ENCODE measurements around the gene ARHGAP26.

The ARHGAP26 gene

DNA sequence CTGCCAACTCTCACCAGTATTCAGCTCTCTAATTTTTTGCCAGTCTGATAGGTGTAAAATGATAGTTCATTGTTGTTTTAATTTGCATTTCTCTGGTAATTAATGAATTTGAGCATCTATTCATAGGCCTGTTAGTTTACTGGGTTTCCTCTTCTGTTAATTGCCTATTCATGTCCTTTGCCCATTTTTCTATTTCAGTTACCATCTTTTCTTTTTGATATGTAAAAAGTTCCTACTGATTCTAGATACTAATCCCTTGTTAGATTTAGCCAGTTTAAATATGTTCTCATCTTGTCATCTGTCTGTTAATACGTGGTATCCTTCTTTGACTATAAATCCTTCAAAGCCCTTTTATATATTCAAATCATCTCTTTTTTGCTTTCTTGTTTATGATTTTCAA lies 247.8 kb downstream of the ARHGAP26 start:
- DNase-seq (ENCODE audit: low spot score), result no peak

GRCh38 chr5:143019157-143019556 lies 249.0 kb downstream of the ARHGAP26 start:
- no peak for DNase-seq (ENCODE audit: low spot score)

DNA sequence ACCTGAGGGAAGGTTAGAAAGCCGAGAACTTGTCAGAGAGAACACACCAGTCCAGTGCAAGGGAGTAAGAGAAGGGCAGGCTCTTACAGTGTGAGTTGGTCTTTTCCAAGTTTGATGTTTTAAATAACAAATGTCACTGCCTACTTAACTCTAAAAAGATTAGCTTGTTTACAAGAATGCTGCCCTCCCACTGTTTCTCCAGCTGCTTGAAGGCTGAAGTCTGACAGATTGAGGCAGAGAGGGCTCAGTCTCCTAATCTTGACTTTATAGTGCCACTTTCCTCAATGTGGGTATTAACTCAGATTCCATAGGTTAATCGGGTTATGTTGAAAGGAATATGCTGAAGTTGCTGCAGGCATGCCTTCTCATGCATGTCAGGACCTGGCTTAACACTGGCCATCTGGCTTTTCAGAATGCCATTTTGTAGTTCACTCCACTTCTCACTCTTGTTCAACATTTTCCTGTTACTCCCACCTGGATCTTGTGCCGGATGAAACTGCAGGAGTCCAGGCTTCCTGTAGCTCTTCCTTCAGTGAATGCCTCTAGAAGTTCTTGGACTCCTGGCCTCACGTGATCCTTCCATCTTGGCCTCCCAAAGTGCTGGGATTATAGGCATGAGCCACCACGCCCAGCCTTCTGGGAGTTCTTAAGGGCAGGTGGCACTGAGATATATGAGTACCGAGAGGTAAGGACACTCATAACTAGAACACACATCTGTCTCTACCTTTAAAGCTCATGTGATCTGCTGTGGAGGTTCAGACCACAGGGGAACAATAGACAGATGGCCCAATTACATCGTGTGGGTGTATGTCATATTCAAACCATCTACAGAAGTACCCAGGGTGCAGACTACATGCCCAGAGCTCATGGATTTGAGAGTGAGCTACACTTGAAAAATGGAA lies 249.7 kb downstream of the ARHGAP26 start:
- DNase-seq (ENCODE audit: low spot score), result no peak

GRCh38 chr5:143021595-143021994 lies 251.4 kb downstream of the ARHGAP26 start:
- no peak for DNase-seq (ENCODE audit: low spot score)

DNA sequence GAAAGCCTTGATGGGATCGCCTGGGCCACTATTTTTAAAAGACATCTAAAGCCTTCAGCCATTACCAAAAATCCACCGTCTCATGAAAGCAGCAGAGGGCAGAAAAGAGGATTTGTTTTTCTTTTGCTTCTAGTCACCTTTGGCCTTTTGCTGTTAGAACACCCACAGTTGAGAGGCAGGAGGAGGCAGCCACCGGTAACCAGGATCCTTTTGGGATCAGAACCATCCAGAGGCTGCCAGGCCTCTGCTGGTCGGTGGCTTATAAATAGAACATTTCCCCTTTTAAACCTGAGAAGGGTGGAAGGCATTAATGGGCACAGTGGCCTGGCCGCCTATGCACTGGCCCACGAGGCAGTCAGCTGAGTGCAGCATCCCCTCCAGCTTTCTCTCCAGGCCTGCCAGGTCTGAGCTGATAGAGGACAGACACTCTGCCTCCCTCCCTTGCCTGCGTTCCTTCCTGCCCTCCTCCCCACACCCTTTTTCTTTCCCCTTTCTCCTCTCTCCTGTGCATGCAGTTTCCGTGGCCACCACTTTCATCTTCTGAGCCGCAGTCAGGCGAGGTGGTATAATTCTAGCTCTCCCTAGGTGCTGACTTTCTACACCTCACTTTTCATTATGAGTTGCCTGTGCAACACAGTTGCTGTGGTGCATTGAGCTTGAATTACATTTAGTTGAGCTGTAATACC lies 253.4 kb downstream of the ARHGAP26 start:
- peak; percentile 52 for DNase-seq (ENCODE audit: low spot score)

DNA sequence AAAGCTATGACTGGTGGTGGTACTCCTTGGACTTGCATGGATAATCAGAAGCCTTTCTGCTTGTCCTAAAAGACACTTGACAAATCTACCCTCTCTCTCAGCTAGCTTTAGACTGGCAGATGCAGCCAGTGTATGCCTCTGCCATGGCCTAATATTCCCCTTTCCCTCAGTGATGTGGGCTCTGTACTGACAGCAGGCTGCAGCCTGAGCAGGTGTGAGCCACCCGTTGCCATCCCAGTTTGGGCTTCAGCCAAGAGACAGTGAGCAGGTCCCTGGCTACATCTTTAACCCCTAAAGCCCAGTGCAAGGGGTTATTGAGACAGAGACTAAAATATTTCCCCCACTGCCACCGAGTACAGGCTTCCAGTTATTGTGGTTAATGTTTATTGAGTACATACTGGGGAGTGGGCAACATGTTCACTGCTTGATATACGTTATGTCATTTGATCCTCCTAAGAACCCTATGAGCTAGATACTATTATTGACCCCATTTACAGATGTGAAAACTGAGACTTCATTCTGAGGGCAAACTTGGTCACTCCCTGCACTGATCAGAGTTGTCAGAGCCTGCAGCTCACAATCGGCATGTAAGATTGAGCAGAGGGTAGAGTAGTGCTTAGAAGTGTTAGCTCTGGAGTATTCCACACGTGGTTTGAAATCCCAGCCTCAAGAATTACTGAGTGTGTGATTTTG lies 254.2 kb downstream of the ARHGAP26 start:
- no peak for DNase-seq (ENCODE audit: low spot score)

GRCh38 chr5:143025376-143025775 lies 255.2 kb downstream of the ARHGAP26 start:
- no peak for DNase-seq (ENCODE audit: low spot score)

- DNase-seq (ENCODE audit: low spot score), result no peak
These were observed 255.8 kb downstream of the ARHGAP26 start for GRCh38 chr5:143025971-143026370.

GRCh38 chr5:143026380-143026779 lies 256.2 kb downstream of the ARHGAP26 start:
- DNase-seq (ENCODE audit: low spot score), result no peak

DNA sequence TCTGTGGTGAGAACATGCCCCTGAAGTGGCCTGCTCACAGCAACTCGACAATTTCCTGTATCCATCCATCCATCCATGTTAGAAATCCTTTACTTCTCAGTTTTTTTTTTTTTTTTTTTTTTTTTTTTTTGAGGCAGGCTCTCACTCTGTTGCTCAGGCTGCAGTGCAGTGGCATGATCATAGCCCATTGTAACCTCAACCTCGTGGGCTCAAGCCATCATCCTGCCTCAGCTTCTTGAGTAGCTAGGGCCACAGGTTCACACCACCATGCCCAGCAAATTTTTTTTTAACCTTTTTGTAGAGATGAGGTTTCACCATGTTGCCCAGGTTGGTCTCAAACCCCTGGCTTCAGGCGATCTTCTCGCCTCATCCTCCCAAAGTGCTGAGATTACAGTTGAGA lies 259.1 kb downstream of the ARHGAP26 start:
- DNase-seq (ENCODE audit: low spot score), result no peak

DNA sequence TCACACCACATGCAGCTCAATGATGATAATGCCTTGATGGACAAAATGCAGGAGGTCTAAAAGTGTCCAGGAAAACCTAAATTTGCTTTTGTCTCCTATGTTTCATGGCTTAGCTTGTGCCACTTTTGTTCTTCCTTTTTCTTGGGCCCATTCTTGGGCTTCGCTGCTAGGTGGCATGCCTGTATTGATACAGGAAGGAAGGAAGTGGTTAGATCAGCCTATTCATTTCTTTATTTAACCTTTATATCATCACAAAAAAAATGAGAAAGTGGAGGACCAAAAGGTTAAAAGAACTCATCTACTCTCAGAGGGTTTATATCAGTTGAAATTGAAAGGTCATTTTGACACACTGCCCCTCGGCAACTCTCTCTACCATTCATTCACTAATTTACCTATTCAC lies 260.2 kb downstream of the ARHGAP26 start:
- no peak for DNase-seq (ENCODE audit: low spot score)

DNA sequence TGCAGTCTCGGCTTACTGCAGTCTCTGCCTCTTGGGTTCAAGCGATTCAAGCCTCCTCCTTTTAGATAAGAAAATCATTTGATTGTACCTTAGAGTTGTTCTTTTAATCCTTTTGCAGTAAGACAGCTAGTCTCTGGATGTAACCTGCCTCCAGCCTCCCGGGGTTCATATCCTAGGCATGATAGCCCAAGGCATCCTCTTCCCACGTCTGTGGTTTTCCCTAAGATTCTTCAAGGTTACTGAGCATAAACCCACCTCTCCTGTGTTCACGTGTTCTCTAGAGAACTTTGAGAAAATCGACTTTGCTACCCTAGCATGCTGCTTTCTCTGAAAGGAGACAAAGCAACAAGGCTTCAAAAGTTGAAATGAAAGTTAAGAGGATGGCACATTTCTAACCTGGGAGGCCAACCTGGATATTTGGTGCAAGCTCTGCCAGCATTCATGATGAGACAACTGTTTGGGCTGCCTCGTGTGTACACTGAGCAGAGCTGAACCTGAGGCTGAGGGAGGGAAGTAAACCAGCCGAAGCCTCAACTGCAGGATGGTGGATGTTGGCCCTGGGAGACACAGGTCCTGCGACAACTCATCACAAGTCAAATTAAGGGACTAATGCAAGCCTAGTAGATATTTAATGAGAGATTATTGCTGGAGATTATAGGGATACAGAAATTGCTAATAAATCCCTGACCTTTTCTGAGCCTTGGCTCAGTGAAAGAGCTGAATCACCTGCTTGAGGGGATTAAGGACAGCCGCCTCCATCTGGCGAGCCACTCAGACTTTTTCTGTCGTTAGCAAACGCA lies 261.8 kb downstream of the ARHGAP26 start:
- DNase-seq (ENCODE audit: low spot score), result no peak

GRCh38 chr5:143032581-143032836 lies 262.3 kb downstream of the ARHGAP26 start:
- DNase-seq (ENCODE audit: low spot score), result no peak

GRCh38 chr5:143033535-143034250 lies 263.5 kb downstream of the ARHGAP26 start:
- no peak for DNase-seq (ENCODE audit: low spot score)

DNA sequence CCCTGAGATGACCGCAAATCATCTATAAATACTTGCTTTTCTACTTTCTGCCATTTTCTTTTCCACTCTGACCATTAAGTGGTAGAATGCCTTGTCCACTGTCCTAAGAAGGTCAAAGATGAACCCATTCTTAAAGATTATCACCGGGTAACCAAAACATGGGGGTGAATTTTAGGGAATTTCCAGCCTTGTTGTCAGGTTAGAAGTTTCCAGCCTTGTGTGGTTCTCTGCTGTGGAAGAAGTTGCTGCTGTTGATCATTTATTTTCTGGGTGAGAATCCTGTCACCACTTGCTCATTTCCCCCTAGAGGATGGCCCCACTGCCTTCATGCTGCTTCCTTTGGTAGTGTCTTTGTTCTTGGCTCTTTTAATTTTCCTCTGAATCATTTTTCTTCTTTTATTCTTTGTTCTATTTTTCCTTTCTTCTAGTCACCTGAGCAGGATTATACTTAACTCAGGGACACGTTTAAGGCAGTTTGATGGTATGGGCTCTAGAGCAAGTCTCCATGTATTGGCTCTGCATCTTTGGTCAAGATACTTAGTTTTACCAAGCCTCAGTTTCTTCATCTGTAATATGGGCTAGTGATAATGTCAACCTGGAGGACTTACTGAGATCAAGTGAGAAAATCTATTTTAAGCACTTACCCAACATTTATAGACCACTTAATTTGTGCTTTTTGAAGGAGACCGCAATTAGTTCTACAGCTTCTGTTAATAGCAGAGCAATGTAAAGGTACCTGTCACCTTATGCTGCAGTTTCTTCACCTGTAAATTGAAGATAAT lies 266.2 kb downstream of the ARHGAP26 start:
- DNase-seq (ENCODE audit: low spot score), result no peak

DNA sequence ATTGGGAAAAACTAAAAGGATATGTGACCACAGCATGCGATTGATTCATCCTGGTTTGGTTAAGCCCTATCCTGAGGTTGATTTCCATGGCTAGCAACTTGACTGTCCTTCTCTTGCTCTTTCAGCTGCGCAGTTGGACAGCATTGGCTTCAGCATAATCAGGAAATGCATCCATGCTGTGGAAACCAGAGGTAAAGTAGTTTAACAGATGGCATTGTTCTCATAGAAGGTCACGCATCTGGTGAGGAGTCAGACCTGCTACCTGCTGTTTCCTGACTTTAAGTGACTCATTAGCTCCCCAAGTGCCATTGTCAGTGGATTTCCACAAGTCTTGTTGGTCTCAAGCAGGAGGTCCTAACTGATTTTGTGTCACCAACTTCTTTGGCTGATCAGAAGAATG lies 266.9 kb downstream of the ARHGAP26 start:
- DNase-seq (ENCODE audit: low spot score), result no peak

- DNase-seq (ENCODE audit: low spot score), result no peak
These were observed 267.5 kb downstream of the ARHGAP26 start for GRCh38 chr5:143037708-143038107.

GRCh38 chr5:143040622-143041021 lies 270.4 kb downstream of the ARHGAP26 start:
- no peak for DNase-seq (ENCODE audit: low spot score)

GRCh38 chr5:143041461-143041860 lies 271.3 kb downstream of the ARHGAP26 start:
- DNase-seq (ENCODE audit: low spot score), result peak; percentile 54

DNA sequence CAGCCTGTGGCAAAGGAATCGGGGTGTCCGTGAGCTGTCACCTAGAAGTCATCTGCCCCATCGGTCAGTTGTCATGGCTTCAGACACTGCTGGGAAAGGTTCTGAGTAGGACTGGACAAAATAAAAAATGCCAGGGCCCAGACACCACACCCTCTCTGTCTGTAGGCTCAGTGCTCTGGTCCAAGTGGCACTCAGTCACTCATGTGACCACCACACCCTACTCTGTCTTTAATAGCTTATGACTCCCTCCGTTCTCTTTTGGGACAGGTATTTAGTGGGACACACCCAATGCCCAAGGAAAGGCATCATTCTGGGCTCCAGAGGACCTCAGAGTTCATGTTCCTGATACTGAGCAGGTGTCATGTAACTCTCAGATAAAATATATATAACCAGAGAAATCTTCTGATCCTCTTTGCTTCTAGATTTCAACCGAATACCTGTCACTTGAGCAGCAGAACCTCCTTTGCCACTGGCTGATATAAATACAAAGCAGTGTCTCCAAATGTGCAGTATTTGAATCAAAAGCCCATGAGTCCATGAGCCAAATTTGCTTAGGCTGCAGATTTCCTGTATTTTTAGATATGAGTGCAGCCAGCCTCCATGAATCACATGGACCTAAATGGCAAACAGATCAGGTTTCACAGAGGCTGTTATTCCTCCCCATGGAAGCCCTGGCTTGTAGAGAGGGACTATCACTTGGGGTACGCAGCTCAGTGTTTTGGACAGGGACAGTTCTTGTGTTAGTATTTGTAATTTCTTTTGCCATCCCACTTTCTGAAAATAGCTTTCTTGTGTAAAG lies 272.0 kb downstream of the ARHGAP26 start:
- no peak for DNase-seq (ENCODE audit: low spot score)
